ENCODE results near the gene ZFAND2B. TPM values are rescaled to one million over a fixed set of nuclear protein-coding genes. Genes with fewer than 3 reads are reported as not detected.

ZFAND2B gene
- total RNA-seq, 1 donor from 2014 or later = 29.7 TPM

DNA sequence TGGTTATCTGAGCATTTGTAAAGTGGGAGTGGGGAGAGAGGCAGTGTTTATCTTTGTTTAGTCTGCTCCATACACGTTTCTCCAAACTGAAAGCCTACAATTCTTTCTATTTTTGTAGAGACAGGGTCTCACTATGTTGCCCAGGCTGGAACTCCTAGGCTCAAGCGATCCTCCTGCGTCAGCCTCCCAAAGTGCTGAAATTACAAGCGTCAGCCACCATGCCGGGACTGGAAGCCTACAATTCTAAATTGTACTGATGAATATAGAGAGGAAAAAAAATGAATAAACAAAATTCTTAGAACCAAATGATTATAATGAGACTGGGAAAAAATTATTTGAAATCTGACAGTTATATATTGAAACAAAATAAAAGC lies 1.4 kb upstream of the ZFAND2B start:
- TF ChIP-seq, protein P1, sequence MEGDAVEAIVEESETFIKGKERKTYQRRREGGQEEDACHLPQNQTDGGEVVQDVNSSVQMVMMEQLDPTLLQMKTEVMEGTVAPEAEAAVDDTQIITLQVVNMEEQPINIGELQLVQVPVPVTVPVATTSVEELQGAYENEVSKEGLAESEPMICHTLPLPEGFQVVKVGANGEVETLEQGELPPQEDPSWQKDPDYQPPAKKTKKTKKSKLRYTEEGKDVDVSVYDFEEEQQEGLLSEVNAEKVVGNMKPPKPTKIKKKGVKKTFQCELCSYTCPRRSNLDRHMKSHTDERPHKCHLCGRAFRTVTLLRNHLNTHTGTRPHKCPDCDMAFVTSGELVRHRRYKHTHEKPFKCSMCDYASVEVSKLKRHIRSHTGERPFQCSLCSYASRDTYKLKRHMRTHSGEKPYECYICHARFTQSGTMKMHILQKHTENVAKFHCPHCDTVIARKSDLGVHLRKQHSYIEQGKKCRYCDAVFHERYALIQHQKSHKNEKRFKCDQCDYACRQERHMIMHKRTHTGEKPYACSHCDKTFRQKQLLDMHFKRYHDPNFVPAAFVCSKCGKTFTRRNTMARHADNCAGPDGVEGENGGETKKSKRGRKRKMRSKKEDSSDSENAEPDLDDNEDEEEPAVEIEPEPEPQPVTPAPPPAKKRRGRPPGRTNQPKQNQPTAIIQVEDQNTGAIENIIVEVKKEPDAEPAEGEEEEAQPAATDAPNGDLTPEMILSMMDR (conservative IDR thresholded peaks at IDR 0.05; ENCODE audit: low read depth, low read length) = no peak
- no peak for DNase-seq (ENCODE audit: low read depth)

DNA sequence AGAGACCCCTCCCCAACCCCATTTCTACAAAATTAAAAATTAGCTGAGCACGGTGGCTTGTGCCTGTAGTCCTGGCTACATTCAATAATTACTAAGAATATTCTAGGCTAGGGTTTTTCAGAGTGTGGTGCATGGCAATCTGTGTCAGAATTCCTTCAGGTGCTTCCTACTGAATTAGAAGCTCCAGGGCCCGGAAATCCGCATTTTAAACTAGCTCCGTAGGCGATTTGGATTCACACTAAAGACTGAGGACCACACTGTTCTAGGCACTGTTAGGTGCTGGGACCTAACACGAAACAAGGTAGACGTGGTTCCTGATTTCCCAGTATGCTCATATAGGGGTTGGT lies 628 bp upstream of the ZFAND2B start:
- TF ChIP-seq, protein P1 (conservative IDR thresholded peaks at IDR 0.05; ENCODE audit: low read depth, low read length) = no peak
- no peak for DNase-seq (ENCODE audit: low read depth)
- peak overlapping the region; percentile 82 for H3K4me3 ChIP-seq (ENCODE audit: low read depth, low read length)

More for the DNA sequence above, 1.4 kb upstream of the ZFAND2B start:
- no peak overlapping the region for H3K4me3 ChIP-seq (ENCODE audit: low read depth, low read length)

DNA sequence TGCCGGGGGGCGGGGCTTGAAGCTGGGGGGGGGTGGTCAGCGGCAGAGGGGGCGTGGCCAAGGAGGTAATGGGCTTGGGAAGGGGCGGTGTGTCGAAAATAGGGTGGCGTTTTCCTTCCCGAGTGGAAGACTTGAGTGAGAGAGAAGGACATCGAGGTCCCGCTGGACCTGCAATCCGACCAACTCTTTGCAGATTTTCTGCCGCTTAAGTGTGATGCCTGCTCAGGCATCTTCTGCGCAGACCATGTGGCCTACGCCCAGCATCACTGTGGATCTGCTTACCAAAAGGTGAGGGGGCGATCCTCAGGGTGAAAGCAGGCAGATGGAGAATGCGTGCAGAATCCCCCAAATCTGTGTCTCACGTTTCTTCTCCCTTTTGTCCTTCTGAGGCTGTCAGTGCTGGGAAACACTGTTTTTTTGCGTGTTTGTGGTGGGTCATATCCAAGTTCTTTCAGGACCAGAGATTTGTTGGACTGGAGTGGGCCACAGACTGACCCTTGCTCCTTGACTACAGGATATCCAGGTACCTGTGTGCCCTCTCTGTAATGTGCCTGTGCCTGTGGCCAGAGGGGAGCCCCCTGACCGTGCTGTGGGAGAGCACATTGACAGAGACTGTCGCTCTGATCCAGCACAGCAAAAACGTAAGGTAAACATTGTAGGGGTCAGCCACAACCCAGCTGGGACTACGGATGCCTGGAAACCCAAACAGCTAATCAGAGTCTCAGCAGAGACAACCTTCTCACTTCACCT lies 727 bp downstream of the ZFAND2B start:
- TF ChIP-seq, protein P1 (conservative IDR thresholded peaks at IDR 0.05; ENCODE audit: low read depth, low read length) = no peak
- peak overlapping the region; percentile 82 for H3K4me3 ChIP-seq (ENCODE audit: low read depth, low read length)
- DNase-seq (ENCODE audit: low read depth) = no peak

DNA sequence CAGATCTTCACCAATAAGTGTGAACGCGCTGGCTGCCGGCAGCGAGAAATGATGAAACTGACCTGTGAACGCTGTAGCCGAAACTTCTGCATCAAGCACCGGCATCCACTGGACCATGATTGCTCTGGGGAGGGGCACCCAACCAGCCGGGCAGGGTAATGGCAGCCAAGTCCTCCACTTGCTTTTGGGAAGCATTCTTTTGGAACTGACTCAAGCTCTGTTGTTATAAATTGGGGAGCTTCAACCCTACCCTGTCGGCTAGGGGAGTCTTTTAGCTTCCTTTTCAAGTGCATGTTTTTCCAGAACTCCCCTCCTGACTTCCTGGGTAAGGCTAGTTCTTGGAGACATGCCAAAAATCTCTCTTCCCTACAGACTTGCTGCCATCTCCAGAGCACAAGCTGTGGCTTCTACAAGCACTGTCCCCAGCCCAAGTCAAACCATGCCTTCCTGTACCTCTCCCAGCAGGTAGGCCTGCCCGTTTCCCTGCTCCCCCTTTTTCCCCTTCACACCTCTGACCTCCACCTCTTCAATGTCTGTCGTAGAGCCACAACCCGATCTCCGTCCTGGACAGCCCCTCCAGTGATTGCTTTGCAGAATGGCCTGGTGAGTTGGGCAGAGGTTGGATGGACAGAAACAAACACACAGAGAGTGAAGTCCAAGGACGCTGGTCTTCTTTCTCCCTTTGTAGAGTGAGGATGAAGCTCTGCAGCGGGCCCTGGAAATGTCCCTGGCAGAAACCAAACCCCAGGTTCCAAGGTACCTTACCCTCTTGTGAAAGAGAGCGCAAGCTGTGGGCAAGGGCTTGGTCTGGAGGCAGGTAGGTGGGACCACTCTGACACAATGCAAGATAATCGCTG lies 1.5 kb downstream of the ZFAND2B start:
- TF ChIP-seq, protein P1 (conservative IDR thresholded peaks at IDR 0.05; ENCODE audit: low read depth, low read length) = no peak
- H3K4me3 ChIP-seq (ENCODE audit: low read depth, low read length) = peak overlapping the region; percentile 82
- DNase-seq (ENCODE audit: low read depth) = no peak

DNA sequence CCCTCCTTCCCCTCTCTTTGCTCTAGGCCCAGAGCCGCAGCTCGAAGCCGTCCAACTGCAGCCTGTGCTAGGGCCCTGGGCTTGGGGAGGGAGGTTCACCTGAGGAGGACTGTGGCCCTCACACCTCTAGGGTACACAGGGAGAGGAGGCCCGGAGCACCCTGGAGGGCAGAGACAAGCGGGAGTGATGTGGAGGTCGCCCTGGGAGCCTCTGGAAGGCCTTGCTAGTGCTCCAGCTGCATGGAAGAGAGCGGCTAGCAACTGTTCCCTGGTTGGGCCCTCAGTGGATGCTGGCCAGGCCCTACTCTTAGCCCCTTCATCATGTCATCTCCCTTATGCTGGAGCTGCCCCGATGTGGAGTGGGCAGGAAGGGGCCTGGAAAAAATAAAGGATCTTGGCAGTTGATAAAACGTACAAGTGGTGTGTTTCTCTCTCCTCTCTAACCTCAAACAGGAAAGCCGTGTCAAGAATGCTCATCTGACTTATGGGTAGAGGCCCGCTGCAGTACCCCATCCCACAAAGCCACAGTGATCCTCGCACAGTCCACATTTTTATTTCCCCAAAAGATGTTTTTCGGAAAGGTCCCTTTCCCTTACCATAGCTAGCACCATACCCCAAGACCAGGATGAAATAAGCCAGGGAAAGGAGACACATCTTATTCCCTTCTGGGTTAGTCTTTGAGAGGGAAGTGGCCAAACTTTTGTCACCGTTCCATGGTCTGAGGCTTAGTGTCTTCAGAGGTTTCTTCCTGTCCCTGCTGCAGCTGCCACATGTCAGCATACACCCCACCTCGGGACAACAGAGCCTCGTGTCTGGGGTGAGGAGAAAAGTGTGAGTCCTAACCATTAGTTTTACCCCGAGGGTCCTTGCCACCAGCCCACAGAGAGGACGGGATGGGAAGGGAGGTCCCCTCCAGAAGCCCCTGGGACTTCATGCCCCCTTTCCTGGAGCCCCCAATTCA lies 2.9 kb downstream of the ZFAND2B start:
- no peak for DNase-seq (ENCODE audit: low read depth)
- H3K4me3 ChIP-seq (ENCODE audit: low read depth, low read length) = no peak overlapping the region
- TF ChIP-seq, protein P1 (conservative IDR thresholded peaks at IDR 0.05; ENCODE audit: low read depth, low read length) = no peak

DNA sequence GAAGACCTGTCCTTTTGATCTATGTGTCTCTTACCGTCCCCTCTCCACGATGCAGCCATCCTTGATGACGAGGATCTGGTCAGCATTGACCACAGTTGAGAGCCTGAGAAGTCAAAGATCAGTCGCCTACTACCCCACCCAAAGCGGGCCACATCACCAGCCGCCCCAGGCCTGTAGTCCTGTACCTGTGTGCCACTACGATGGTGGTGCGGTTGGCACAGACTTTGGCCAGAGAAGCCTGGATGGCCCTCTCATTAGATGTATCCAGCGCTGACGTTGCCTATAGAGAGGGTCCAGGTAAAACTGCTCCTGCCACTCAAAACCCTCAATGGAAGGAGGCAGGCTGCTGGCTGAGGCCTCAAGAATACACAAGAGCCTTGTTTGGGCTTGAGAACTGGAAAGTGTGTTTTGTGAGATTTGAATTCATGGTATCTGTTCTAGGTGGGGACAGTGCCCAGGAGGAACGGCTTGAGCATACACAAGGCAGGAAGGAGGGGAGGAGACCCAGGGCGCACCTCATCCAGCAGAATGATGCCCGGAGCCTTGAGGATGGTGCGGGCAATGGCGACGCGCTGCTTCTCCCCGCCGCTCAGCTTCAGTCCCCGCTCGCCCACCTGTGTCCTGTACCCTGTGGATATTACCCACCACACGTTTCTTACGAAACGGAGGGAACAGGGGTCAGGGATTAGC lies 3.8 kb downstream of the ZFAND2B start:
- no peak overlapping the region for H3K4me3 ChIP-seq (ENCODE audit: low read depth, low read length)
- no peak for DNase-seq (ENCODE audit: low read depth)
- TF ChIP-seq, protein P1 (conservative IDR thresholded peaks at IDR 0.05; ENCODE audit: low read depth, low read length) = no peak

Data from epithelial cell of proximal tubule (primary cell).